Central memory CD4-positive, alpha-beta T cell (primary cell): ENCODE data around the gene MDFI.

ENCODE experiments used
- DNase-seq: peaks from one replicate; pipeline ENCODE4 v3.0.0; 2022
- total RNA-seq, 3 experiments: gene quantifications; one replicate each; lab custom pipeline; 2026; lab: John Stamatoyannopoulos, UW

MDFI gene
- total RNA-seq: 0 reads per million in 3 experiments

GRCh38 chr6:41638002-41638934 is at the start of gene MDFI:
Gene MDFI (plus strand): TSS chr6:41638468. CDS start chr6:41638750, 282 bp downstream.
- DNase-seq: no peak

DNA sequence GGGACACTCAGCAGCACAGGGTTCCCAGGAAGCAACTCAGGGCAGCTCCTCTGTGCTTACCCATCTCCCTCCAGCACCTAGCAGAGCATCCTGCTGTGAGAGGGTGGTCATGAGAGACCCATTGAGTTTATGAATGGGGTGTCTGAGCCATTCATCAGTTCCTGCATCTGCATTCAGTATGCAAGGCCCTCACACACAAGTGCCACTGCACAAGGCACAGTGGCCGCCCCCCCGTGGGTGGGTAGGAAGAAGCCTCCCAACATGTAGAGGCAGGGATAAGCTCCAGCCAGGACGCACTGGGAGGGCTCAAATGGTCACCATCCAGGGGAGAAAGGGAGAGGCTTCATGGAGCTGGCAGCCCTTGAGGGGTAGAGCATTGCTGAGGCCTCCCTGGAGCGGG is 49.0 kb upstream of the MDFI start:
- DNase-seq: no peak

DNA sequence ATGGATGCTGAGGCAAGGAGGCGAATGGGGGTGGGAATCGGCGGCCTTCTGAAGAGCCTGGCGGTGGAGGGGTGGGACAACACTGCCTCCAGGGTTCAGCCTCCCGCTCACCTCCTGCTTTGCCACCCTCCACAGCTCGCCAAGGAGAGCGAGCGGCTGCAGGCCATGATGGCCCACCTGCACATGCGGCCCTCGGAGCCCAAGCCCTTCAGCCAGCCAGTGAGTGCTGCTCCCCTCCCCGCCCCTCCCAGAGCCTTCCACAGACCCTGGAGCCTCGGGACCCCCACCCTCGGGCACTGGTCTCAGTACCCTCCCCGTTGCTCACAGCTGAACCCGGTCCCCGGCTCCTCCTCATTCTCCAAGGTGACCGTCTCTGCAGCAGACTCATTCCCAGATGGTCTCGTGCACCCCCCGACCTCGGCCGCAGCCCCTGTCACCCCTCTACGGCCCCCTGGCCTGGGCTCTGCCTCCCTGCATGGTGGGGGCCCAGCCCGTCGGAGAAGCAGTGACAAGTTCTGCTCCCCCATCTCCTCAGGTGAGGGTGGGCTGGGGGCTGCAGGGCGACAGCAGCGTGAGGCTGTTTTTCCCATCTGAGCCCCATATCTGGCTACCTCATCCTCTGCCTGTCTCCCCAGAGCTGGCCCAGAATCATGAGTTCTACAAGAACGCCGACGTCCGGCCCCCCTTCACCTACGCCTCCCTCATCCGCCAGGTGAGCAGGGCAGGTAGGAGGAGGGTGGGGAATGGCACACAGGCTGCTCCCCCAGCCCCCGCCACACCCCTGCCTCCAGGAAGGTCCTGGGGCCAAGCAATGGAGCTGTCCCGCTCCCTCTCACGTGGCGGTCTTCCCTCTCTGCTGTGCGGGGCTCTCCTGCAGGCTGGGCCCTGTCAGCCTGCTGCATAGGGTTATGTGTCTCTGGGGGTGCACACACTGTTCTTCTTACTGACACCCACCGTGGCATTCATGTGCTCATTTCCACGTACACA is 48.3 kb upstream of the MDFI start:
- DNase-seq: no peak

- no peak for DNase-seq
Measured at GRCh38 chr6:41591122-41591521, 47.1 kb upstream of the MDFI start.

DNA sequence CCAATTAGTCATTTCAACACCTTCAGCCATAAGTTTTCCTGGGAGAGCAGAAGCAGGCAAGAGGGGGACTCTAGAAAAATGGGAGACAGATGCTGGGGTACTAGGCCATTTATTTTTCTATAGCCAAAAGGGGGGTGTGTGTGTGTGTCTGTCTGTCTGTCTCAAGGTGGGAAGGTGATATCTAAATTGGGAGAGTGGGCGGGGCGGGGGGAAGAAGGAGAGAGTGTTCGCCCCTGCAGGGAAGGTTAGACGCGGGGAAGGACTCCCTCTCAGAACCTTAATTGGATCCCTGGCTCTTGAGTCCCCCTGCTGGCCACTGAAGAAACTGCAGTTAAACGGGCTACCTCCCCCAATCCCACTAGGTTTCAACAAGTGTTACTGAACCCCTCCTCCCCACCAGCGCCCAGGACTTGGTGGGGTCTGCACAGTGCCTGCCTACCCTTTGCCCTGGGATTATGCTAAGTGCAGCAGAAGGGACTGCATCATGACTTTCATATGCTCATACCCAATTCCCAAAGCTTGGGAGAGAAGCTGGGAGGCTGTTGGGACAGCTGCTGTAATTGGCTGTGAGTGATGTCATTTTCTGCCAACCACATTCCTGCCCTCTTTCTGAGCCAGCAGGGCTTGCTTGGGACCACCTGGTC is 46.3 kb upstream of the MDFI start:
- peak; percentile 63 for DNase-seq

DNA sequence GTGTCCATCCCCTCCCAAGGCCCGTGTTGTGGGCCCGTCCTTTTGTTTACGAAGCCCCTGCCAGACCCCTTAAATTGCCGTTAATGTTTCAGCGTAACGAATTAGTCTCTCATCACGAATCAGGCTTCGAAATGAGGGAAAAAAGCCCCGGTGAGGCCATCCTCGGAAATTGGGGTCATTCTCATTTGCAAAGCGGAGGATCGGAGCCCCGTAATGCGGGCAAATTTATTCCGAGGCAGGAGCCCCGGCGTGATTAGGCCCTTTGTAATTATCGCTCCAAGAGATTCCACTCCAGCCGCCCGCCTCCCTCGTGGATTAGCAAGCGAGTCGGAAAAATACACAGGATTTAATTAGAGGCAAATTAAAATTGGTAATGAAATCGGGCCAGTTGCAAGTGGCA is 44.9 kb upstream of the MDFI start:
- DNase-seq: no peak

DNA sequence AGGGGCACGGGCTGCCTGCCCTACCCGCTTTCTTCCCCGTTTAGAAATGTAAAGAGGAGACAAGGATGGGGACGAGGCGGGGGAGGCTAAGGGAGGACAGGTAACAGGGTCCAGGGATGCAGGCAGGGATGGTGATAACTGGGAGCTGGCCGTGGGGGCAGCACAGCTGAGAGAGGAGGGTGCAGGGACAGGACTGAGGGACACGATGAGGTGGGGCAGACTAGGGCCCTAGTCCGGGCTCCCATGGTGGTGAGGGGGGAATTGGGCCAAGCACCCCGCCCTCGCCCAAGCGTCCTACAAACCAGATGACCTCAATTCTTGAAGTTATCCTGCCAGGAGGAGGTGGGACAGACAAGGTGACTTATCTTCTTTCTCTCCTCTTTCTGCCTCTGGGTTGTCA is 44.4 kb upstream of the MDFI start:
- no peak for DNase-seq

- DNase-seq: no peak
Measured at GRCh38 chr6:41594326-41594725, 43.9 kb upstream of the MDFI start.

DNA sequence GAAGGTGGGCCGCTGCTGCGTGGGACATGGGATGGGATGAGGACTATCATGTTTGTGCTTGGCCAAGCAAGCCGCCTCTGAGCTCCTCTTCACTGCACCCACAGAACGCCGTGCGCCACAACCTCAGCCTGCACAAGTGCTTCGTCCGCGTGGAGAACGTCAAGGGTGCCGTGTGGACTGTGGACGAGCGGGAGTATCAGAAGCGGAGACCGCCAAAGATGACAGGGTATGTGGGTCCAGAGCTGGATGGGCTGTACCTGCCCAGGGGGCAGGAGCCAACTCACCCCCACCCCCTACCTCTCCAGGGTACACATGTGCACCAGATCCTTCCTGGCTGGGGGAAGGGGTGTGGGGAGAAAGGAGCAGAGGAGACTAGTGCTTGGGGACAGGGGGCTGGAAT is 43.5 kb upstream of the MDFI start:
- DNase-seq: no peak

- no peak for DNase-seq
Measured at GRCh38 chr6:41595166-41595565, 43.1 kb upstream of the MDFI start.

DNA sequence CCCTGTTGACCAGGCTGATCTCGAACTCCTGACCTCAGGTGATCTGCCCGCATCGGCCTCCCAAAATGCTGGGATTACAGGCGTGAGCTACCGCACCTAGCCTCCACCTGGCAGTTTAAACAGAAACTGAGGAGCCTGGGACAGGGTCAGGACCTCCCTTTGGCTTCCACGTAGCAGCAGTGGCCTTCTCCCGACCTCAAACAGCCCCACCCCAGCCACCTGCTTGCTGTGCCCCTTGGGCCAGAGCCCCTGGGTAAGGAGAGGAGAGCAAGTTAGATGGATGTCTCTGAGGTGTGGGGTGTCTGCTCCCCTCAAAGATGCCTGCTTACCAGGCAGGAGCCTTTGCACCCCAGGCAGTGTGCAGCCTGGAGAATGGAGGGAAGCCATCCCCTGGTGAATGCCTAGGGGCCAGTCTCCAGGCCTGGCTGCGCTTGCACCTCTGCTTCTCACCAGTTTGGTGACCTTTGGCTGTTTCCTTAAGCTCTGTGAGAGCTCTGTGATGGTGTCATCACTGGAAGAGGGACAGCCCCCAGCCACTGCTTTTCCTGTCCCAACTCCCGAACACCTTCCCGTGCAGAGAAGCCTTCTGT is 42.1 kb upstream of the MDFI start:
- no peak for DNase-seq

DNA sequence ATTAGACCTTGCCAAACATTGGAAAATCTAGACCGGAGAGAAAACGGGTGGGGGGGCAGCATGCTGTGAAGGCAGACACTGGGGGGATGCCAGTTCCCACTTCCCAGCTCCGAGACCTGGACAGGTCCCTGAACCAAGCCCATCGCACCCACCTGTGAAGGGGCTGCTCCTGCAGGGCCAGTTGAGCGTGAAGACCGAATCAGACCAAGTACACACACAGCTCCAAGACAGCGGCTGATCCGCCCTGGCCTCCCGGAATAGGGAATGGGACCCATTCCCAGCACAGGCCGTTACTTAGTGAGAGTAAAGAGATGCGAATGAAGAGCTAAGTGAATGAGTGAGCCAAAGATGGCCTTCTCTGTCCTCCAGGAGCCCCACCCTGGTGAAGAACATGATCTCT is 41.5 kb upstream of the MDFI start:
- no peak for DNase-seq

DNA sequence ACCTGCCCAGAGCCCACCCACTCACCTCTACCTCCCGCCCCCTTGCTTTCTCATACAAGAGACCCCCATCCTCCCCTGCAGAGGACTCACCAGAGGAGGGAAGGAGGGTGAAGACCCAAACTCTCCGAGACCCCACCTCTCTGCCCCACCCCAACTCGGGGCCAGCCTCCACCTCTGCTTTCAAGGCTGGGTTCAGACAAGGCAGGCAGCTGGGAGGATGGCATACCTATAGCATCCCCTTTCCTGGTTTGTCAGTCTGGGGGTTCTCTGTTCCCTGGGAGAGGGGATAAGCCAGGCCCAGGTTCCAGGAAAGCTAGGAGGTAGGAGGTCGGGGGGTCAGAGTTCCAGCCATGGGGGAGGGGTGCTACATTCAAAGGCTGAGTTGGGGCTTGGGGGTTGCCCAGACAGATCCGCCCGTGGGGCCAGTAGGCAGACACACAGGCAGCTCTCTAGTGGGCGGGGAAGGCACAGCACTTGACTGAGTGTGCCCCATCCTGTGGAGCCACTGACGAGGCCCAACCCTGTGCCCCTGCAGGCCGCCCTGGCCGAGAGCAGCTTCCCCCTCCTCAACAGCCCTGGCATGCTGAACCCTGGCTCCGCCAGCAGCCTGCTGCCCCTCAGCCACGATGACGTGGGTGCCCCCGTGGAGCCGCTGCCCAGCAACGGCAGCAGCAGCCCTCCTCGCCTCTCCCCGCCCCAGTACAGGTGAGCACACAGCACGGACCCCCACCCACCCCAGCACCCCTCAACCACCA is 40.8 kb upstream of the MDFI start:
- no peak for DNase-seq

DNA sequence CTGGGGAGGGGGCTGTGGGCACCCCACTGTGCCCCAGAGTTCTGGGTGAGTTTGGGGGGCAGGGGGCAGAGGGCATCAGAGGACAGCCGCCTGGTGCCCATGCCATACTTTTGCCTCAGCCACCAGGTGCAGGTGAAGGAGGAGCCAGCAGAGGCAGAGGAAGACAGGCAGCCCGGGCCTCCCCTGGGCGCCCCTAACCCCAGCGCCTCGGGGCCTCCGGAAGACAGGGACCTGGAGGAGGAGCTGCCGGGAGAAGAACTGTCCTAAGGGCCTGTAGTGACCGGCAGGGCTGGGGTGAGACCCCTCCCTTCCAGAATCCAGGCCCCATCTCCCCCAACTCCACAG is 39.6 kb upstream of the MDFI start:
- no peak for DNase-seq

DNA sequence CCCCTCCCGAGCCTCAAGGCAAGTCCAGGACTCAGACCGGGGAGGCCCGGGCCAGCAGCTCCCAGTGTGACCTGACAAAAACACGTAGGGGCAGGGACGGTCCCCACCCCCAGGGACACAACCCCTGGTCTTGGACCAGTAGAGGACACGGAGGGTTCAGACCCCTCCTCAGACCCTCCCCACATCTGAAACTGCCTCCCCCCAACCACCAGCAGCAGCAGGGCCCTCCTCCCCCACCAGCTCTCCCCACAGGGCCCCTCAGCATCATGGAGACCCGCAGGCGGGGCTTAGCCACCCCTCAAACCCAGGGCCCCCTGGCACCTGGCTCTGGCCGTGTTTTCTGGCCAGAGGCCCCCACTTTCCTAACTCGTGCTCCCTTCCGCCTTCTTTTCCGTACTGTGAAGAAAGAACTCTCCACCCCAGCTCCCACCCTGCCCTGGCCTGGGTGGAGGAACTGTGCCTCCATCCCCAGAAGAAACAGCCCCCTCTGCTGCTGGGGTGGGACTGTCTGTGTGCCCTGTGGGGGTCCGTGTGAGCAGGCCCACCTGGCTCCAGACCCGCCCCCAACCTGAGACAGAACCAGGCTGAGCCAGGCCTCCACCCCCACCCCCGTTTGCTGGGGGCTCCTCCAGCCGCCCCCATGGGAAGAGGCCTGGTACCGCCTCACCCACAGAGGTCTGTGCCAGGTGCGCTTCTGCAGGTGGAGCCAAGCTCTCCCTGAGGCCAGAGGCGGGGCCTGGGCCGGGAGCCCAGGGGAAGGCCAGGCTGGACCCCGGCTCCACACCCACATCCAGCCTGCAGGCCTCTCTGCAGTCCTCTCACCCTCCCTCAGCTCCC is 39.0 kb upstream of the MDFI start:
- DNase-seq: no peak

- DNase-seq: no peak
Measured at GRCh38 chr6:41599852-41600445, 38.3 kb upstream of the MDFI start.

DNA sequence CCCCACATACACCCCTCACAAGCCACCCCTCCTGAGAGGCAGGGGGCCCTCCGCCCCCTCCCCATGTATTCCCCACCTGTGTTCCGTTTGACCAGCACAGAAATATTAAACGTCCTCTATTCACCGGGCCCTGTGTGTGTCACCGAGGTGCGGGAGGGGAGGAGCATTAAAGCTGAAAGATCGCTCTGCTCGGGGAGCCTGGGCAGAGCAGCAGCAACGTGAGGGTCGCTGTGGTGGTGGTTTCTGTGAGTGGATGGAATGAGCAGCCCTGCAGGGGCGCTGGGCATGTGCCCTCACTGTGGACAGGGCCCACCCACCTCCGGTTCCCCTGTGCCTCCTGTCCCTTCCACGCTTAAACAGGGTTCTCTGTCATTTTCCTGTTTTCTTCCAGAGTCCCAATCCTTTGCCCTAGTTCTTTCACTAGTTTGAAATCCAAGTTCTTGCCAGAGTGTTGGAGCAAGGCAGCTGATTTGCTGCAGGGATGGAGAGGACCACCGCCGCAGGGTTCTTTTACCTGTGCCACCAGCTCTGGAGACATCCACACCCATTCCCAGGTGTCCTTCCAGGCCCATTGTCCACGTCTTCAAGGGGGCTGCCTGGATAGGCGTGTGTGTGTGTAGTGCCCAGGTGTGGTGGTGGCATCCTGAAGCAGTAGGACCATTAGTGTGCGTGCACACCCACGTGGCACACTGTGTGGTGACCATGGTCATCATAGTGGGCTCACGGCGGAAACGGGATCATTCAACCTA is 37.6 kb upstream of the MDFI start:
- DNase-seq: no peak

- DNase-seq: no peak
Measured at GRCh38 chr6:41601248-41601549, 37.1 kb upstream of the MDFI start.

DNA sequence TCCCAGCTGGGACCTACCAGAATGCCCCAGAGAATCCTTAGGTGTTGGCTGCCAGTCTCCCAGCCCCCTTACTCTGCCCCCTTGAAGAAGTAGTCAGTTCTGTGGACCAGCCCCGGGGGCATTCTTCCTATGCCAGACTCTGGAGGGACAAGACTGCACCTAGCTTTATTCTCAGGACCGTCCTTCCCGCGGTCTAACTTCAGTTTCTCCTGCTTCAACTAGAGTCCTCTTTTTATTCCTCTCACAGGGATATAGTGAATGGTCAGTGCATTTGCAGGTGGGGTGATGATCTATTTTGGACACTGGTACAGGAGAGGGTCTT is 35.9 kb upstream of the MDFI start:
- DNase-seq: no peak
